MM.1S (cell line): ENCODE measurements around the gene CH25H.
"Not testable (repeated sequence)": the region's sequence is repeated elsewhere in the genome, so short reads cannot be mapped to it uniquely, and the experiment has no call there.

Source experiments
- DNase-seq: peaks from one replicate; pipeline ENCODE4 v3.0.0-alpha.2; 2015
- H2AFZ ChIP-seq: fragments of 300-600 bp; sonication (generic); 2 replicates; pipeline ENCODE4 v1.6.0; 2016; ENCODE audit warnings: antibody characterized with exemption, low read length
- H3F3A ChIP-seq: fragments of 300-600 bp; sonication (generic); 2 replicates; pipeline ENCODE4 v1.6.1; 2016; ENCODE audit warnings: mild to moderate bottlenecking, antibody characterized with exemption, low read length, moderate library complexity, mixed read lengths; ENCODE audit not compliant: insufficient read depth
- H3K27ac ChIP-seq: fragments of 300-600 bp; sonication (generic); 2 replicates; pipeline ENCODE4 v1.5.1; 2016; ENCODE audit warnings: mild to moderate bottlenecking, low read length
- H3K27me3 ChIP-seq: fragments of 300-600 bp; sonication (generic); replicated peaks from 2 replicates; pipeline ENCODE4 v1.6.0; 2016; ENCODE audit warnings: low read length; ENCODE audit not compliant: insufficient read depth
- H3K36me3 ChIP-seq: fragments of 300-600 bp; sonication (generic); replicated peaks from 2 replicates; pipeline ENCODE4 v1.6.1; 2016; ENCODE audit warnings: mild to moderate bottlenecking, low read length, mixed read lengths; ENCODE audit not compliant: insufficient read depth
- H3K4me1 ChIP-seq: fragments of 300-600 bp; sonication (generic); 2 replicates; pipeline ENCODE4 v1.6.1; 2016; ENCODE audit warnings: low read length, mixed read lengths
- H3K4me2 ChIP-seq: fragments of 300-600 bp; sonication (generic); 2 replicates; pipeline ENCODE4 v1.6.0; 2016; ENCODE audit warnings: low read depth, low read length
- H3K4me3 ChIP-seq: fragments of 300-600 bp; sonication (generic); 2 replicates; pipeline ENCODE4 v1.5.1; 2016; ENCODE audit warnings: low read length, mixed read lengths
- H3K79me2 ChIP-seq: fragments of 300-600 bp; sonication (generic); 2 replicates; pipeline ENCODE4 v1.6.1; 2016; ENCODE audit warnings: mixed run types, low read length, mixed read lengths
- H3K9ac ChIP-seq: fragments of 300-600 bp; sonication (generic); 2 replicates; pipeline ENCODE4 v1.6.1; 2016; ENCODE audit warnings: low read length, mixed read lengths
- H3K9me2 ChIP-seq: fragments of 300-600 bp; sonication (generic); replicated peaks from 2 replicates; pipeline ENCODE4 v1.6.1; 2016; ENCODE audit warnings: mild to moderate bottlenecking, low read length, mixed read lengths; ENCODE audit not compliant: insufficient read depth
- H3K9me3 ChIP-seq: fragments of 300-600 bp; sonication (generic); replicated peaks from 2 replicates; pipeline ENCODE4 v1.6.1; 2016; ENCODE audit warnings: mild to moderate bottlenecking, low read length, mixed read lengths; ENCODE audit not compliant: insufficient read depth
- H4K20me1 ChIP-seq: fragments of 300-600 bp; sonication (generic); 2 replicates; pipeline ENCODE4 v1.6.1; 2016; ENCODE audit warnings: mild to moderate bottlenecking, low read length, moderate library complexity, mixed read lengths; ENCODE audit not compliant: insufficient read depth
- CTCF ChIP-seq: fragments of 300-600 bp; sonication (generic); IDR thresholded peaks from 2 replicates; pipeline ENCODE4 v1.5.1; 2016; ENCODE audit warnings: antibody characterized with exemption, low read length, mixed read lengths
- EZH2 ChIP-seq: fragments of 300-600 bp; sonication (generic); optimal IDR thresholded peaks from 2 replicates; pipeline ENCODE3; 2017; ENCODE audit warnings: low read depth, mild to moderate bottlenecking, antibody characterized with exemption, low read length, mixed read lengths
- EZH2phosphoT487 ChIP-seq: fragments of 300-600 bp; sonication (generic); IDR thresholded peaks from 2 replicates; pipeline ENCODE4 v1.6.1; 2018; ENCODE audit warnings: antibody characterized with exemption, low read length

The CH25H gene

DNA sequence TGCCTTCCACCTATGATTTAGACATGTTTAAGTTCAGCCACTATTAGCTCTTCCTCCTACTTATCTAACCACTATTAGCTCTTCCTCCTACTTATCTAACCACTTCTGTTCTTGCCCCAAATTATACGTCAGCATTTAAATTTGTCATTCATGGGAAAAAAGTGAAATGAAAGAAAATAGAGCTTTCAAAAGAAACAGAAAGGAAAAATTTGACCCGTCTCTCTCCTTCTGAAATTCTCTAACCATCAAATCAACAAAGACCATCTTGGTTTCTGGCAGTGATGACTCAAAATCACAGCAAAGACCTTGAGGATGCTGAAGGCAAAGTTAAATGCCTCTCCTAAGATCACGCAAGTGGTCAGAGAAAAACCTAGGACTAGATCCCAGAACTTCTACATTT lies 41.9 kb upstream of the CH25H start:
- no peak for DNase-seq
- H3K9ac ChIP-seq, result no peak overlapping the region
- no peak for TF ChIP-seq CTCF
- no peak for TF ChIP-seq EZH2
- no peak for TF ChIP-seq EZH2phosphoT487
- 0 out of 2 replicates have a peak, but pooled peaks cover 4% of the 10 kb centered on the region for H3K4me1 ChIP-seq
- no peak overlapping the region for H2AFZ ChIP-seq
- no peak overlapping the region for H3K27ac ChIP-seq
- H3K79me2 ChIP-seq, result no peaks in the 10 kb centered on the region
- H3K9me3 ChIP-seq, result no peaks in the 10 kb centered on the region
- no peak overlapping the region for H3K4me2 ChIP-seq
- no peaks in the 10 kb centered on the region for H3K9me2 ChIP-seq
- no peak overlapping the region for H3K4me3 ChIP-seq
- H3K27me3 ChIP-seq, result no peaks in the 10 kb centered on the region
- H3F3A ChIP-seq, result no peaks in the 10 kb centered on the region
- H3K36me3 ChIP-seq, result no peaks in the 10 kb centered on the region
- no peaks in the 10 kb centered on the region for H4K20me1 ChIP-seq

GRCh38 chr10:89247623-89248022 lies 40.5 kb upstream of the CH25H start:
- H3K4me1 ChIP-seq, H3K36me3 ChIP-seq, H4K20me1 ChIP-seq, H3K27ac ChIP-seq, H3K9me3 ChIP-seq, H3K9me2 ChIP-seq, H2AFZ ChIP-seq, DNase-seq, H3K27me3 ChIP-seq, H3F3A ChIP-seq, H3K4me3 ChIP-seq, H3K9ac ChIP-seq, H3K4me2 ChIP-seq, H3K79me2 ChIP-seq: not testable (repeated sequence)

- Histone ChIP-seq H3K9ac (no peak overlapping the region), H3K4me3 (no peak overlapping the region), H3K27ac (no peak overlapping the region), H2AFZ (no peak overlapping the region), H3K79me2 (no peaks in the 10 kb centered on the region), H3K4me2 (no peak overlapping the region), H3K9me3 (no peaks in the 10 kb centered on the region), H4K20me1 (no peaks in the 10 kb centered on the region), H3K36me3 (no peaks in the 10 kb centered on the region), H3K4me1 (no peaks in the 10 kb centered on the region), H3K27me3 (no peaks in the 10 kb centered on the region), H3K9me2 (no peaks in the 10 kb centered on the region), H3F3A (no peaks in the 10 kb centered on the region)
- no peak for DNase-seq
- TF ChIP-seq CTCF, result no peak
- TF ChIP-seq EZH2phosphoT487, result no peak
- TF ChIP-seq EZH2, result no peak
These were observed 38.7 kb upstream of the CH25H start for GRCh38 chr10:89245802-89246201.

GRCh38 chr10:89242840-89243568 lies 35.9 kb upstream of the CH25H start:
- Histone ChIP-seq H3K27ac (no peak overlapping the region), H3K9me2 (no peaks in the 10 kb centered on the region), H3K9me3 (no peaks in the 10 kb centered on the region), H4K20me1 (no peaks in the 10 kb centered on the region), H3K27me3 (no peaks in the 10 kb centered on the region), H3F3A (no peaks in the 10 kb centered on the region), H3K36me3 (no peaks in the 10 kb centered on the region), H3K9ac (no peak overlapping the region), H3K4me2 (no peak overlapping the region), H3K4me3 (no peak overlapping the region), H3K4me1 (no peaks in the 10 kb centered on the region), H2AFZ (no peak overlapping the region), H3K79me2 (no peaks in the 10 kb centered on the region)
- no peak for DNase-seq
- no peak for TF ChIP-seq CTCF
- TF ChIP-seq EZH2, result no peak
- no peak for TF ChIP-seq EZH2phosphoT487
